Measurements from ENCODE around the gene NAA50. TPM values are rescaled to one million over a fixed set of nuclear protein-coding genes. Genes with fewer than 3 reads are reported as not detected.

Gene NAA50
- total RNA-seq, 1 donor, result 169 TPM

DNA sequence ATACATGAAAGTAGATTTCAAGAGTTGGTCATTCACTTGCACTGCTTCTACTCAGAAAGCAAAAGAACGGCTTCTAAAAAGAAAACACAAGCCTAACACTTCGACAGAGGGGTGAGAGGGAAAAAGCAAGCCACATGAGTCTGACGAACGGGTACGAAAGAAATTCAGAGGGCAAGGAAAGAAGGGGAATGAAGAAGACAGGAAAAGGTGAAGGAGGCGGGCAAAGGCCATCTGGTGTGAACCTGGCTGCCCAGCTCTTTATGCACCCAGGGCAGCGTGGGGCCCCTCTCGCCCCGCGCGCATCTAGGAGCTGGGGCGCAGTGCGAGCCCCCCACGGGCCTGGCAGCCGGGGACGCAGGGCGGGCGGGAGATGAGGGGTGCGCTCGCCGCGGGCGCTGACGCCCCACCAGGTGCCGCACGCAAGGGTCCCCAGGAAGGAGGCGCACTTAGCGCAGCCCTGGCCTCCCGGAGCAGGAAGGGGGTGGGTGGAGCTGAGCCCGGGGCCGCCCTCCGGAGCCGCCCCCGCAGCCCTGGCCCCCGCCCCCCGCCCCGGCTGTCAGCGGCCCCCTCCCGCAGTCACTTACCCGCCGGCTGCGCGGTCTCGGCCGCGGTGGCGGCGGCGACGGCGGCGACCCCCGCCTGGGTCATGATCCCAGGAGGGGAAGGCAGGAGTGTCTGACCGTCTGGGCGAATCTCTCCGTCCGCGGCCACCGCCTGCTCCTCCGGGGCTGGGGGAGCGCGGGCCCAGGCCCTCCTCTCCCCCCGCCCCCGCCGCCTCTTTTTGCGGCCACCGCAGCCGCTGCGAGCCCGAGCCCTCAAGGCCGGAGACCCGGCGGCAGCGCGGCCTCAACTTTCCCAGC lies 50.0 kb downstream of the NAA50 start, which contains the start of gene USF3:
USF3 (minus strand) TSS at position 857 of the 860 bp plus-strand sequence. CDS start 21,764 bp downstream, outside the sequence.
- DNase-seq (ENCODE audit: insufficient read length, low spot score, missing footprints), result peak; percentile 96
- Histone ChIP-seq H4K20me1 (ENCODE audit: insufficient read depth, low read length) (peaks cover 18% of the 10 kb centered on the region), H2AFZ (ENCODE audit: low read length) (peak within 1 kb of the TSS; percentile 100), H3K4me2 (ENCODE audit: insufficient read depth, low read length) (peak within 1 kb of the TSS; percentile 98), H3K27ac (ENCODE audit: low read depth, low read length) (peak within 1 kb of the TSS; percentile 83), H3K9me3 (ENCODE audit: low read depth, low read length) (no peaks in the 10 kb centered on the region), H3K27me3 (ENCODE audit: insufficient read depth, low read length) (no peaks in the 10 kb centered on the region), H3K79me2 (ENCODE audit: insufficient read depth, low read length) (peaks cover 50% of the 10 kb centered on the region), H3K4me3 (ENCODE audit: insufficient read depth, low read length) (peak within 1 kb of the TSS; percentile 95), H3K36me3 (ENCODE audit: insufficient read depth, low read length) (no peaks in the 10 kb centered on the region), H3K4me1 (ENCODE audit: insufficient read depth, low read length) (peaks cover 12% of the 10 kb centered on the region)
- TF ChIP-seq, protein P1, sequence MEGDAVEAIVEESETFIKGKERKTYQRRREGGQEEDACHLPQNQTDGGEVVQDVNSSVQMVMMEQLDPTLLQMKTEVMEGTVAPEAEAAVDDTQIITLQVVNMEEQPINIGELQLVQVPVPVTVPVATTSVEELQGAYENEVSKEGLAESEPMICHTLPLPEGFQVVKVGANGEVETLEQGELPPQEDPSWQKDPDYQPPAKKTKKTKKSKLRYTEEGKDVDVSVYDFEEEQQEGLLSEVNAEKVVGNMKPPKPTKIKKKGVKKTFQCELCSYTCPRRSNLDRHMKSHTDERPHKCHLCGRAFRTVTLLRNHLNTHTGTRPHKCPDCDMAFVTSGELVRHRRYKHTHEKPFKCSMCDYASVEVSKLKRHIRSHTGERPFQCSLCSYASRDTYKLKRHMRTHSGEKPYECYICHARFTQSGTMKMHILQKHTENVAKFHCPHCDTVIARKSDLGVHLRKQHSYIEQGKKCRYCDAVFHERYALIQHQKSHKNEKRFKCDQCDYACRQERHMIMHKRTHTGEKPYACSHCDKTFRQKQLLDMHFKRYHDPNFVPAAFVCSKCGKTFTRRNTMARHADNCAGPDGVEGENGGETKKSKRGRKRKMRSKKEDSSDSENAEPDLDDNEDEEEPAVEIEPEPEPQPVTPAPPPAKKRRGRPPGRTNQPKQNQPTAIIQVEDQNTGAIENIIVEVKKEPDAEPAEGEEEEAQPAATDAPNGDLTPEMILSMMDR (IDR thresholded peaks at IDR 0.05; ENCODE audit: extremely low read depth, low read depth, low read length), result no peak

- Histone ChIP-seq H3K36me3 (ENCODE audit: insufficient read depth, low read length) (no peaks in the 10 kb centered on the region), H3K9me3 (ENCODE audit: low read depth, low read length) (no peaks in the 10 kb centered on the region), H3K4me1 (ENCODE audit: insufficient read depth, low read length) (peaks cover 12% of the 10 kb centered on the region), H3K79me2 (ENCODE audit: insufficient read depth, low read length) (peaks cover 56% of the 10 kb centered on the region), H3K4me2 (ENCODE audit: insufficient read depth, low read length) (peak overlapping the region; percentile 97), H3K27me3 (ENCODE audit: insufficient read depth, low read length) (no peaks in the 10 kb centered on the region), H3K4me3 (ENCODE audit: insufficient read depth, low read length) (peak overlapping the region; percentile 87), H2AFZ (ENCODE audit: low read length) (peak overlapping the region; percentile 82), H3K27ac (ENCODE audit: low read depth, low read length) (peak overlapping the region; percentile 67), H4K20me1 (ENCODE audit: insufficient read depth, low read length) (peaks cover 18% of the 10 kb centered on the region)
- DNase-seq (ENCODE audit: insufficient read length, low spot score, missing footprints), result no peak
- TF ChIP-seq, protein P1 (IDR thresholded peaks at IDR 0.05; ENCODE audit: extremely low read depth, low read depth, low read length), result no peak
These were observed 50.6 kb downstream of the NAA50 start for GRCh38 chr3:113695431-113695785.

GRCh38 chr3:113690482-113690881 lies 55.6 kb downstream of the NAA50 start:
- Histone ChIP-seq H3K79me2 (ENCODE audit: insufficient read depth, low read length) (peaks cover 72% of the 10 kb centered on the region), H2AFZ (ENCODE audit: low read length) (no peak overlapping the region), H3K4me1 (ENCODE audit: insufficient read depth, low read length) (peaks cover 14% of the 10 kb centered on the region), H3K4me3 (ENCODE audit: insufficient read depth, low read length) (no peak overlapping the region), H3K4me2 (ENCODE audit: insufficient read depth, low read length) (no peak overlapping the region), H4K20me1 (ENCODE audit: insufficient read depth, low read length) (peaks cover 22% of the 10 kb centered on the region), H3K9me3 (ENCODE audit: low read depth, low read length) (no peaks in the 10 kb centered on the region), H3K27me3 (ENCODE audit: insufficient read depth, low read length) (no peaks in the 10 kb centered on the region), H3K27ac (ENCODE audit: low read depth, low read length) (no peak overlapping the region), H3K36me3 (ENCODE audit: insufficient read depth, low read length) (no peaks in the 10 kb centered on the region)
- DNase-seq (ENCODE audit: insufficient read length, low spot score, missing footprints), result no peak
- TF ChIP-seq, protein P1 (IDR thresholded peaks at IDR 0.05; ENCODE audit: extremely low read depth, low read depth, low read length), result no peak

GRCh38 chr3:113685956-113686721 lies 59.9 kb downstream of the NAA50 start:
- peak overlapping the region; percentile 15 for H3K27ac ChIP-seq (ENCODE audit: low read depth, low read length)
- H3K9me3 ChIP-seq (ENCODE audit: low read depth, low read length), result no peaks in the 10 kb centered on the region
- DNase-seq (ENCODE audit: insufficient read length, low spot score, missing footprints), result no peak
- no peaks in the 10 kb centered on the region for H3K36me3 ChIP-seq (ENCODE audit: insufficient read depth, low read length)
- peaks cover 34% of the 10 kb centered on the region for H3K79me2 ChIP-seq (ENCODE audit: insufficient read depth, low read length)
- no peak overlapping the region for H3K4me3 ChIP-seq (ENCODE audit: insufficient read depth, low read length)
- no peaks in the 10 kb centered on the region for H3K27me3 ChIP-seq (ENCODE audit: insufficient read depth, low read length)
- TF ChIP-seq, protein P1 (IDR thresholded peaks at IDR 0.05; ENCODE audit: extremely low read depth, low read depth, low read length), result no peak
- H3K4me2 ChIP-seq (ENCODE audit: insufficient read depth, low read length), result peak overlapping the region; percentile 38
- peaks cover 9% of the 10 kb centered on the region for H4K20me1 ChIP-seq (ENCODE audit: insufficient read depth, low read length)
- H3K4me1 ChIP-seq (ENCODE audit: insufficient read depth, low read length), result peaks cover 8% of the 10 kb centered on the region
- no peak overlapping the region for H2AFZ ChIP-seq (ENCODE audit: low read length)
